ENCODE measurements around the gene ACAP2.
A peak's percentile ranks its signal among the peaks of the same experiment; 100 is the strongest.

Gene ACAP2

DNA sequence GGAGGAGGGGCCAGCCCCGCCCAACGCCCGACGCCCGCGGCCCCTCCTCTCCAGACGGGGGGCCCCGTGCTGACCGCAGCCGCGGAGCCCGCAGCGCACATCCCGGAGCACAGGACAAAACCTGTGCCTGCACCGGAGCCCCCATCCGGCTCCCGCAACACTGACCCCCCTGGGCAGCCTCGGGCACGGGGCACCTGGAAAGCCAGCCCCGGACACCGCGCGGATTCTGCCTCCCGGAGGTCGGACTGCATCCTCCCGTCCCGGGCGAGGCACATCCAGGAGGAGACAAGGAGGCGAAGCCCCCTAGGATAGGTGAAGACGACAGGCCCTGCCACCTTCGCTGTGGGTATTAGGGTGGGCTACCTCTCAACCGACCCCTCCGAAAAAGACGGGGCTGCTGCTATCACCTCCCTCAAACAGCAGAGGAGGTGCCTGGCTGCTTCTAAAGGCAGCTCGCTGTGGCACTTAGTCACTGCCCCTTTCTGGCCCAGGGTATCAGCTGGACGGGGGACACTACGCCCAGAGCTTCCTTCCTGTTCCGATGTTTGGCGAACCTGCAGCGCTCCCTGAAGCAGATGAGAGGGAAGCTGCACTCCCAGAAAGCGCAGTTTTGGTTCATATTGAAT is 182.4 kb downstream of the ACAP2 start:
- DNase-seq (ENCODE audit: low spot score) (no peak), ATAC-seq (ENCODE audit: low read depth) (peak; percentile 41)
- H3K4me3 ChIP-seq (ENCODE audit: severe bottlenecking): peak overlapping the region; percentile 42
- H3K27me3 ChIP-seq (ENCODE audit: insufficient read depth, poor library complexity, severe bottlenecking): no peaks in the 10 kb centered on the region
- H3K27ac ChIP-seq (ENCODE audit: poor library complexity, severe bottlenecking): no peak overlapping the region
- TF ChIP-seq, protein P1, sequence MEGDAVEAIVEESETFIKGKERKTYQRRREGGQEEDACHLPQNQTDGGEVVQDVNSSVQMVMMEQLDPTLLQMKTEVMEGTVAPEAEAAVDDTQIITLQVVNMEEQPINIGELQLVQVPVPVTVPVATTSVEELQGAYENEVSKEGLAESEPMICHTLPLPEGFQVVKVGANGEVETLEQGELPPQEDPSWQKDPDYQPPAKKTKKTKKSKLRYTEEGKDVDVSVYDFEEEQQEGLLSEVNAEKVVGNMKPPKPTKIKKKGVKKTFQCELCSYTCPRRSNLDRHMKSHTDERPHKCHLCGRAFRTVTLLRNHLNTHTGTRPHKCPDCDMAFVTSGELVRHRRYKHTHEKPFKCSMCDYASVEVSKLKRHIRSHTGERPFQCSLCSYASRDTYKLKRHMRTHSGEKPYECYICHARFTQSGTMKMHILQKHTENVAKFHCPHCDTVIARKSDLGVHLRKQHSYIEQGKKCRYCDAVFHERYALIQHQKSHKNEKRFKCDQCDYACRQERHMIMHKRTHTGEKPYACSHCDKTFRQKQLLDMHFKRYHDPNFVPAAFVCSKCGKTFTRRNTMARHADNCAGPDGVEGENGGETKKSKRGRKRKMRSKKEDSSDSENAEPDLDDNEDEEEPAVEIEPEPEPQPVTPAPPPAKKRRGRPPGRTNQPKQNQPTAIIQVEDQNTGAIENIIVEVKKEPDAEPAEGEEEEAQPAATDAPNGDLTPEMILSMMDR (IDR thresholded peaks at IDR 0.05; ENCODE audit: poor library complexity, severe bottlenecking): peak; percentile 74
- peaks cover 8% of the 10 kb centered on the region for H3K4me1 ChIP-seq (ENCODE audit: insufficient read depth, poor library complexity, severe bottlenecking)
- no peaks in the 10 kb centered on the region for H3K36me3 ChIP-seq (ENCODE audit: low read depth)
- H3K9me3 ChIP-seq (ENCODE audit: severe bottlenecking): no peaks in the 10 kb centered on the region

GRCh38 chr3:195259475-195260279 is 183.1 kb downstream of the ACAP2 start:
- Histone ChIP-seq H3K9me3 (ENCODE audit: severe bottlenecking) (no peaks in the 10 kb centered on the region), H3K27ac (ENCODE audit: poor library complexity, severe bottlenecking) (peak overlapping the region; percentile 55), H3K36me3 (ENCODE audit: low read depth) (no peaks in the 10 kb centered on the region), H3K4me1 (ENCODE audit: insufficient read depth, poor library complexity, severe bottlenecking) (peaks cover 8% of the 10 kb centered on the region), H3K27me3 (ENCODE audit: insufficient read depth, poor library complexity, severe bottlenecking) (no peaks in the 10 kb centered on the region), H3K4me3 (ENCODE audit: severe bottlenecking) (peak overlapping the region; percentile 42)
- TF ChIP-seq, protein P1 (IDR thresholded peaks at IDR 0.05; ENCODE audit: poor library complexity, severe bottlenecking): peak; percentile 98
- peak; percentile 88 for DNase-seq (ENCODE audit: low spot score)
- ATAC-seq (ENCODE audit: low read depth): peak; percentile 65

GRCh38 chr3:195259154-195259474 is 183.7 kb downstream of the ACAP2 start:
- no peak for DNase-seq (ENCODE audit: low spot score)
- H3K36me3 ChIP-seq (ENCODE audit: low read depth): no peaks in the 10 kb centered on the region
- no peak for ATAC-seq (ENCODE audit: low read depth)
- TF ChIP-seq, protein P1 (IDR thresholded peaks at IDR 0.05; ENCODE audit: poor library complexity, severe bottlenecking): no peak
- H3K27ac ChIP-seq (ENCODE audit: poor library complexity, severe bottlenecking): peak overlapping the region; percentile 55
- H3K9me3 ChIP-seq (ENCODE audit: severe bottlenecking): no peaks in the 10 kb centered on the region
- no peaks in the 10 kb centered on the region for H3K27me3 ChIP-seq (ENCODE audit: insufficient read depth, poor library complexity, severe bottlenecking)
- H3K4me3 ChIP-seq (ENCODE audit: severe bottlenecking): no peak overlapping the region
- H3K4me1 ChIP-seq (ENCODE audit: insufficient read depth, poor library complexity, severe bottlenecking): peaks cover 8% of the 10 kb centered on the region

GRCh38 chr3:195258449-195259153 is 184.2 kb downstream of the ACAP2 start:
- TF ChIP-seq, protein P1 (IDR thresholded peaks at IDR 0.05; ENCODE audit: poor library complexity, severe bottlenecking): no peak
- H3K36me3 ChIP-seq (ENCODE audit: low read depth): no peaks in the 10 kb centered on the region
- H3K9me3 ChIP-seq (ENCODE audit: severe bottlenecking): no peaks in the 10 kb centered on the region
- no peak overlapping the region for H3K4me3 ChIP-seq (ENCODE audit: severe bottlenecking)
- peaks cover 8% of the 10 kb centered on the region for H3K4me1 ChIP-seq (ENCODE audit: insufficient read depth, poor library complexity, severe bottlenecking)
- no peak for DNase-seq (ENCODE audit: low spot score)
- no peak for ATAC-seq (ENCODE audit: low read depth)
- H3K27me3 ChIP-seq (ENCODE audit: insufficient read depth, poor library complexity, severe bottlenecking): no peaks in the 10 kb centered on the region
- peak overlapping the region; percentile 55 for H3K27ac ChIP-seq (ENCODE audit: poor library complexity, severe bottlenecking)

All from RWPE2 (cell line).